SH-SY5Y (cell line): ENCODE data around the gene DLGAP3.

Experiments
- GATA2 ChIP-seq: IDR thresholded peaks from 2 replicates; pipeline ENCODE4 v1.6.1; 2011; ENCODE audit warnings: mild to moderate bottlenecking, low read depth, low read length
- GATA3 ChIP-seq: IDR thresholded peaks from 2 replicates; pipeline ENCODE4 v1.6.1; 2011; ENCODE audit warnings: low read depth, mild to moderate bottlenecking, low read length, moderate library complexity

- TF ChIP-seq GATA2 = no peak
- TF ChIP-seq GATA3 = no peak
These were observed 85.8 kb downstream of the DLGAP3 start for GRCh38 chr1:34843392-34844251.
